SK-N-SH (cell line): ENCODE measurements around the gene HAAO. TPM values are rescaled to one million over a fixed set of nuclear protein-coding genes. Genes with fewer than 3 reads are reported as not detected.

Experiments
- CTCF ChIA-PET: fragments of 300-600, 350-600 bp; formaldehyde crosslinking; extraction: SDS; loops from one replicate; lab custom pipeline; 2021; lab: Yijun Ruan, JAX
- POLR2A ChIA-PET: fragments of 350-600 bp; sonication (Branson Sonifier 250); formaldehyde crosslinking; extraction: SDS; loops from one replicate; lab custom pipeline; 2020; ENCODE audit warnings: antibody characterized with exemption, inconsistent platforms; lab: Yijun Ruan, JAX
- DNase-seq: peaks from one replicate; pipeline ENCODE4 v3.0.0; 2012
- H2AFZ ChIP-seq: fragments of 200-600 bp; sonication (generic); 2 replicates; pipeline ENCODE4 v1.8.1; 2016; ENCODE audit warnings: antibody characterized with exemption, mild to moderate bottlenecking, low read depth
- H3F3A ChIP-seq: fragments of 200-600 bp; sonication (generic); replicated peaks from 2 replicates; pipeline ENCODE3; 2016; ENCODE audit warnings: antibody characterized with exemption, mild to moderate bottlenecking; ENCODE audit not compliant: insufficient read depth
- H3K27ac ChIP-seq, 2 experiments: fragments of 200-500 bp in 1 of 2; fragments of 200-600 bp in 1 of 2; sonication (Bioruptor generic) in 1 of 2; sonication (generic), shearing (Covaris generic) in 1 of 2; 2 replicates each; pipeline versions ENCODE4 v1.5.1 to v1.6.1; 2014 to 2016; ENCODE audit warnings: low read depth in 2 of 2, inconsistent platforms in 1 of 2, low read length in 1 of 2, mild to moderate bottlenecking in 1 of 2, mixed read lengths in 1 of 2
- H3K27me3 ChIP-seq: fragments of 200-600 bp; sonication (generic), shearing (Covaris generic); 2 replicates; pipeline ENCODE4 v1.6.1; 2016; ENCODE audit warnings: mixed run types; ENCODE audit not compliant: insufficient read depth
- H3K36me3 ChIP-seq, 2 experiments: fragments of 200-500 bp in 1 of 2; fragments of 200-600 bp in 1 of 2; sonication (Bioruptor generic) in 1 of 2; sonication (generic) in 1 of 2; replicated peaks in 1 of 2; 2 replicates each; pipeline versions ENCODE3 to v1.5.1; 2014 to 2016; ENCODE audit warnings: low read length in 1 of 2, mild to moderate bottlenecking in 1 of 2; ENCODE audit not compliant: insufficient read depth in 2 of 2, control insufficient read depth in 1 of 2
- H3K4me1 ChIP-seq, 2 experiments: fragments of 200-500 bp in 1 of 2; fragments of 200-600 bp in 1 of 2; sonication (Bioruptor generic) in 1 of 2; sonication (generic), shearing (Covaris generic) in 1 of 2; 2 replicates each; pipeline versions ENCODE4 v1.5.1 to v1.6.1; 2014 to 2016; ENCODE audit warnings: low read depth in 1 of 2, low read length in 1 of 2, mixed run types in 1 of 2; ENCODE audit not compliant: insufficient read depth in 2 of 2, control insufficient read depth in 1 of 2
- H3K4me2 ChIP-seq: fragments of 200-600 bp; sonication (generic), shearing (Covaris generic); 2 replicates; pipeline ENCODE4 v1.6.1; 2017; ENCODE audit warnings: mixed run types
- H3K4me3 ChIP-seq, 2 experiments: fragments of 200-500 bp in 1 of 2; fragments of 200-600 bp in 1 of 2; sonication (Bioruptor generic) in 1 of 2; sonication (generic), shearing (Covaris generic) in 1 of 2; 2 replicates each; pipeline versions ENCODE4 v1.5.1 to v1.8.1; 2014 to 2016; ENCODE audit warnings: low read depth in 2 of 2, inconsistent platforms in 1 of 2, low read length in 1 of 2, mild to moderate bottlenecking in 1 of 2, mixed read lengths in 1 of 2, moderate library complexity in 1 of 2
- H3K79me2 ChIP-seq: fragments of 200-600 bp; sonication (generic); 2 replicates; pipeline ENCODE4 v1.8.1; 2017; ENCODE audit warnings: mild to moderate bottlenecking; ENCODE audit not compliant: insufficient read depth
- H3K9ac ChIP-seq: fragments of 200-600 bp; sonication (generic); 2 replicates; pipeline ENCODE4 v1.6.1; 2017; ENCODE audit warnings: mixed run types
- H3K9me2 ChIP-seq: fragments of 200-600 bp; sonication (generic); 2 replicates; pipeline ENCODE4 v1.6.1; 2017; ENCODE audit warnings: mixed run types
- H3K9me3 ChIP-seq: fragments of 200-600 bp; sonication (generic); 2 replicates; pipeline ENCODE4 v1.6.1; 2017; ENCODE audit warnings: mixed run types, mild to moderate bottlenecking, moderate library complexity
- H4K20me1 ChIP-seq: fragments of 200-600 bp; sonication (generic); 2 replicates; pipeline ENCODE4 v1.6.1; 2017; ENCODE audit warnings: mild to moderate bottlenecking, mixed run types; ENCODE audit not compliant: insufficient read depth
- CHD2 ChIP-seq: fragments of 150-350 bp; IDR thresholded peaks from 2 replicates; pipeline ENCODE4 v1.6.1; 2018; ENCODE audit warnings: low read length; ENCODE audit not compliant: partially characterized antibody
- CTCF ChIP-seq: fragments of 200-600 bp; sonication (generic); IDR thresholded peaks from 2 replicates; pipeline ENCODE4 v1.6.1; 2017; ENCODE audit warnings: antibody characterized with exemption, mild to moderate bottlenecking, moderate library complexity
- EZH2phosphoT487 ChIP-seq: fragments of 200-600 bp; sonication (generic); IDR thresholded peaks from 2 replicates; pipeline ENCODE4 v1.6.1; 2017; ENCODE audit warnings: low read depth, mixed run types, mild to moderate bottlenecking, antibody characterized with exemption, moderate library complexity, borderline replicate concordance
- FOSL2 ChIP-seq: IDR thresholded peaks from 2 replicates; pipeline ENCODE4 v1.4.0; 2012; ENCODE audit warnings: low read depth, mild to moderate bottlenecking, moderate library complexity, borderline replicate concordance
- GATA2 ChIP-seq: sonication (generic); formaldehyde crosslinking; IDR thresholded peaks from 2 replicates; pipeline ENCODE4 v1.5.0; 2020; ENCODE audit warnings: mild to moderate bottlenecking, missing genetic modification reagents
- IRF3 ChIP-seq: fragments of 150-350 bp; IDR thresholded peaks from 2 replicates; pipeline ENCODE4 v1.6.1; 2016; ENCODE audit warnings: mild to moderate bottlenecking, low read depth, low read length
- MEF2A ChIP-seq: IDR thresholded peaks from 2 replicates; pipeline ENCODE4 v1.4.0; 2012; ENCODE audit warnings: low read depth, borderline replicate concordance
- MXI1 ChIP-seq: IDR thresholded peaks from 2 replicates; pipeline ENCODE4 v1.6.1; 2012; ENCODE audit warnings: mild to moderate bottlenecking, low read depth, low read length, improper control_type of control experiment
- NFIC ChIP-seq: IDR thresholded peaks from 2 replicates; pipeline ENCODE4 v1.4.0; 2012; ENCODE audit warnings: borderline replicate concordance
- NRF1 ChIP-seq: IDR thresholded peaks from 2 replicates; pipeline ENCODE4 v1.6.1; 2012; ENCODE audit warnings: low read depth, mild to moderate bottlenecking, low read length
- PBX3 ChIP-seq: IDR thresholded peaks from 2 replicates; pipeline ENCODE4; 2012
- POLR2AphosphoS5 ChIP-seq: IDR thresholded peaks from 2 replicates; pipeline ENCODE4 v1.6.1; 2012; ENCODE audit warnings: low read depth, low read length
- RCOR1 ChIP-seq: fragments of 150-350 bp; IDR thresholded peaks from 2 replicates; pipeline ENCODE4 v1.6.1; 2017; ENCODE audit warnings: antibody characterized with exemption, low read length
- RFX5 ChIP-seq: IDR thresholded peaks from 2 replicates; pipeline ENCODE4 v1.6.1; 2012; ENCODE audit warnings: mild to moderate bottlenecking, improper control_type of control experiment, low read length
- RXRA ChIP-seq: IDR thresholded peaks from 2 replicates; pipeline ENCODE4 v1.4.0; 2012; ENCODE audit warnings: low read depth, mild to moderate bottlenecking, borderline replicate concordance
- SIN3A ChIP-seq: IDR thresholded peaks from 2 replicates; pipeline ENCODE4 v1.6.1; 2012; ENCODE audit warnings: low read depth, mild to moderate bottlenecking, low read length, moderate library complexity, borderline replicate concordance
- SMC3 ChIP-seq: IDR thresholded peaks from 2 replicates; pipeline ENCODE4 v1.6.1; 2012; ENCODE audit warnings: low read depth, low read length, improper control_type of control experiment
- TAF1 ChIP-seq: IDR thresholded peaks from 2 replicates; pipeline ENCODE4 v1.6.1; 2012; ENCODE audit warnings: low read depth, mild to moderate bottlenecking, low read length, moderate library complexity, borderline replicate concordance
- TCF12 ChIP-seq: IDR thresholded peaks from 2 replicates; pipeline ENCODE4 v1.4.0; 2012
- TEAD4 ChIP-seq: IDR thresholded peaks from 2 replicates; pipeline ENCODE4 v1.4.0; 2012; ENCODE audit warnings: mild to moderate bottlenecking, borderline replicate concordance; ENCODE audit not compliant: insufficient read depth
- USF1 ChIP-seq: IDR thresholded peaks from 2 replicates; pipeline ENCODE4 v1.4.0; 2012; ENCODE audit warnings: low read depth, borderline replicate concordance
- ZBTB33 ChIP-seq: IDR thresholded peaks from 2 replicates; pipeline ENCODE4 v1.4.0; 2012; ENCODE audit warnings: low read depth, borderline replicate concordance
- WGBS: methylation state at CpG from one replicate; pipeline ENCODE4 v1.1.6; 2017; ENCODE audit warnings: low lambda C conversion rate; 5-methylcytosine and 5-hydroxymethylcytosine counted together
- polyA plus RNA-seq, 3 experiments: library from polyadenylated mRNA; depleted of rRNA; stranded (reverse); fragments of >200 nt; gene quantifications; 2 replicates each; pipeline ENCODE4 v1.2.3, GENCODE V29; 2012

HAAO gene
- polyA plus RNA-seq, 1 of the 3 experiments (the other 2 are of a cell fraction) = not detected

GRCh38 chr2:42835577-42836371 is 43.4 kb upstream of the HAAO start (continued):
- TF ChIP-seq RFX5 (no peak), GATA2 (CRISPR knock-in tag) (no peak), EZH2phosphoT487 (no peak), PBX3 (0 out of 2 replicates have a peak, but pooled peaks have one; percentile 14), RXRA (no peak)

- H3K79me2 ChIP-seq = no peaks in the 10 kb centered on the region
- no peak for DNase-seq
- H3F3A ChIP-seq = peaks cover 5% of the 10 kb centered on the region
- peaks cover 0 to under 1% of the 10 kb centered on the region in 2 experiments; a peak in 1 of 4 replicates for H3K4me1 ChIP-seq
- H3K4me2 ChIP-seq = no peak overlapping the region
- H3K36me3 ChIP-seq = no peaks in the 10 kb centered on the region
- ChIA-PET CTCF (interaction anchor here (1.1 to 1.9 kb wide), 7 partner anchors 97 to 777 kb away, joined by 3 to 6 read pairs (median 4); no protein-coding TSS in a partner anchor), POLR2A (no interaction called here)
- H2AFZ ChIP-seq = no peak overlapping the region
- no peak overlapping the region for H3K9ac ChIP-seq
- H3K27me3 ChIP-seq = no peaks in the 10 kb centered on the region
- no peaks in the 10 kb centered on the region for H3K9me2 ChIP-seq
- TF ChIP-seq FOSL2 = no peak
- TF ChIP-seq RFX5 = no peak
- no peak for TF ChIP-seq TCF12
- TF ChIP-seq TAF1 = no peak
- TF ChIP-seq NFIC = no peak
- no peak for TF ChIP-seq RCOR1
- TF ChIP-seq USF1 = no peak
- TF ChIP-seq IRF3 = no peak
- no peak for TF ChIP-seq SIN3A
- no peak for TF ChIP-seq MEF2A
- TF ChIP-seq POLR2AphosphoS5 = no peak
- no peak for TF ChIP-seq MXI1
- TF ChIP-seq ZBTB33 = no peak
- no peak for TF ChIP-seq CTCF
- no peak for TF ChIP-seq NRF1
- no peak for TF ChIP-seq SMC3
- TF ChIP-seq CHD2 = no peak
- no peak for TF ChIP-seq TEAD4
- no peak overlapping the region for H3K4me3 ChIP-seq
- no peak overlapping the region for H3K27ac ChIP-seq
- no peaks in the 10 kb centered on the region for H4K20me1 ChIP-seq
- 79% methylated on average over 5 of the region's 7 CpGs for WGBS
- no peaks in the 10 kb centered on the region for H3K9me3 ChIP-seq
Observed at GRCh38 chr2:42834161-42834560, 41.8 kb upstream of the HAAO start.
